Spleen (tissue), 7 donors: ENCODE data around the gene MBTPS1.

Source experiments
- CTCF ChIP-seq, 11 experiments: fragments of 200-600 bp in 7 of 11; fragments of 450-650 bp in 4 of 11; sonication (generic) in 4 of 11; IDR thresholded peaks in 8 of 11; conservative IDR thresholded peaks in 3 of 11; 1 replicate in 7 of 11; 2 replicates in 4 of 11; pipeline versions ENCODE4 v1.4.0 to v1.8.0; 2016 to 2021; ENCODE audit warnings: antibody characterized with exemption in 11 of 11, inconsistent platforms in 4 of 11, mild to moderate bottlenecking in 1 of 11
- POLR2A ChIP-seq, 3 donors: fragments of 450-650 bp; IDR thresholded peaks; one replicate each; pipeline ENCODE4 v1.5.1; 2017; ENCODE audit warnings: antibody characterized with exemption in 3 of 3, mild to moderate bottlenecking in 1 of 3
- POLR2AphosphoS5 ChIP-seq, 3 donors: sonication (generic); formaldehyde crosslinking; IDR thresholded peaks; one replicate each; pipeline ENCODE4 v1.5.1; 2017; ENCODE audit warnings: antibody characterized with exemption in 3 of 3
- donor health status: DM: no; HTN: no; CAD: no; lungs with moderate emphysema.
- donor health status: DM: no; HTN: no; CAD: no.
- donor health status: DM: no; HTN: no; CAD: no.

GRCh38 chr16:84005391-84005790 lies 111.4 kb downstream of the MBTPS1 start:
- TF ChIP-seq POLR2A (IDR thresholded peaks at IDR 0.05) (no peak), CTCF (IDR thresholded peaks at IDR 0.05 in 8 of 11, conservative IDR thresholded peaks at IDR 0.05 in 3 of 11) (no peak), POLR2AphosphoS5 (IDR thresholded peaks at IDR 0.05) (no peak)
